Right lobe of liver (tissue), 6 donors: ENCODE measurements around the gene FAM135A. TPM values are rescaled to one million over a fixed set of nuclear protein-coding genes. Genes with fewer than 3 reads are reported as not detected.
"Not testable (repeated sequence)": the region's sequence is repeated elsewhere in the genome, so short reads cannot be mapped to it uniquely, and the experiment has no call there.

ENCODE experiments used
- ATAC-seq, 4 donors: fragments of 200-7000 bp; cut with Tn5 transposase; one replicate each; pipeline ENCODE4 v1.9.1; 2020; ENCODE audit warnings: mild to moderate bottlenecking in 4 of 4, moderate library complexity in 4 of 4
- DNase-seq, 3 donors: peaks; one replicate each; pipeline ENCODE4 v3.0.0-alpha.2; 2020
- H3K27ac ChIP-seq, 3 donors: fragments of 200-600 bp; one replicate each; pipeline ENCODE4 v1.8.0; 2022
- H3K27me3 ChIP-seq, 2 donors: fragments of 200-600 bp; one replicate each; pipeline ENCODE4 v1.8.0; 2022
- H3K36me3 ChIP-seq, 4 donors: fragments of 200-600 bp; sonication (generic) in 1 of 4; one replicate each; pipeline versions ENCODE4 v1.5.1 to v1.8.0; 2017 to 2022; ENCODE audit warnings: control low read depth in 1 of 4
- H3K4me1 ChIP-seq, 4 donors: fragments of 200-600 bp; sonication (generic) in 1 of 4; one replicate each; pipeline versions ENCODE4 v1.5.1 to v1.8.0; 2017 to 2022; ENCODE audit warnings: control low read depth in 1 of 4
- H3K4me3 ChIP-seq, 3 donors: fragments of 200-600 bp; one replicate each; pipeline ENCODE4 v1.8.0; 2022
- H3K9me3 ChIP-seq, 4 donors: fragments of 200-600 bp; sonication (generic) in 1 of 4; one replicate each; pipeline versions ENCODE4 v1.5.1 to v1.8.0; 2017 to 2022; ENCODE audit warnings: control low read depth in 1 of 4
- CTCF ChIP-seq, 4 donors: fragments of 200-600 bp in 3 of 4; fragments of 450-650 bp in 1 of 4; IDR thresholded peaks; one replicate each; pipeline versions ENCODE4 v1.5.1 to v1.8.0; 2016 to 2022; ENCODE audit warnings: antibody characterized with exemption in 4 of 4, mild to moderate bottlenecking in 2 of 4
- POLR2A ChIP-seq: fragments of 450-650 bp; IDR thresholded peaks from one replicate; pipeline ENCODE4 v1.6.1; 2017; ENCODE audit warnings: antibody characterized with exemption, mild to moderate bottlenecking
- WGBS: methylation state at CpG from one replicate; pipeline ENCODE4 v1.1.6; 2018; ENCODE audit warnings: low coverage, low lambda C conversion rate; ENCODE audit not compliant: insufficient coverage; ENCODE audit errors: missing lambda C conversion rate; 5-methylcytosine and 5-hydroxymethylcytosine counted together
- intact Hi-C, 2 donors: fragments of 100-400 bp; cut with DNase I; formaldehyde crosslinking; loops; one replicate each; pipeline versions ENCODE4 v1.11.2 to v1.14.1; 2022
- total RNA-seq, 6 experiments: library from RNA; depleted of rRNA in 2 of 6; stranded (reverse); fragments of >200 nt in 2 of 6; fragmentation: NEBNext Ultra II Directional in 3 of 6; extraction: Animal tissue kit (Norgen Biotek cat#: 25700) in 3 of 6; gene quantifications; one replicate each; pipeline versions ENCODE4 v1.1.0 to v1.2.4, GENCODE V29; 2016 to 2023
- donor health status: DM: no; HTN: yes; CAD: no.
- donor health status: DM: no; HTN: no; CAD: no.
- donor health status: DM: no; HTN: no; CAD: no.
- donor health status: DM: no; HTN: yes; CAD: no.
- donor health status: DM: no; HTN: yes; CAD: no.

Gene FAM135A
- total RNA-seq, 6 experiments from 2014 or later = 3.9 to 17.0 (median 8.0) TPM

- DNase-seq (no peak), ATAC-seq (no peak)
- intact Hi-C loops = no loop called here
- H3K9me3 ChIP-seq = no peaks in the 10 kb centered on the region
- no peak overlapping the region for H3K27ac ChIP-seq
- peaks cover 0 to 4% (median 0%) of the 10 kb centered on the region in 4 donors for H3K36me3 ChIP-seq
- no peak overlapping the region for H3K4me3 ChIP-seq
- TF ChIP-seq POLR2A (no peak), CTCF (IDR thresholded peaks at IDR 0.05) (no peak)
- WGBS = 62% methylated on average over 4 of the region's 4 CpGs
- no peaks in the 10 kb centered on the region for H3K4me1 ChIP-seq
- no peaks in the 10 kb centered on the region for H3K27me3 ChIP-seq
These were observed 65.9 kb downstream of the FAM135A start for GRCh38 chr6:70479236-70479635.

- H3K4me1 ChIP-seq, H3K4me3 ChIP-seq, H3K9me3 ChIP-seq, H3K27me3 ChIP-seq, H3K27ac ChIP-seq, ATAC-seq, intact Hi-C loops, H3K36me3 ChIP-seq, DNase-seq: not testable (repeated sequence)
- 97% methylated on average over 7 of the region's 9 CpGs for WGBS
These were observed 73.3 kb downstream of the FAM135A start for GRCh38 chr6:70486638-70487037.

GRCh38 chr6:70489364-70489763 is 76.1 kb downstream of the FAM135A start:
- H3K4me1 ChIP-seq = no peaks in the 10 kb centered on the region
- ATAC-seq = no peak
- no peak overlapping the region for H3K27ac ChIP-seq
- no peak for TF ChIP-seq POLR2A
- TF ChIP-seq CTCF (IDR thresholded peaks at IDR 0.05) = no peak
- WGBS = 76% methylated on average over 3 of the region's 3 CpGs
- intact Hi-C loops = no loop called here
- H3K36me3 ChIP-seq = no peaks in the 10 kb centered on the region
- no peak overlapping the region for H3K4me3 ChIP-seq
- H3K27me3 ChIP-seq = no peaks in the 10 kb centered on the region
- DNase-seq = no peak
- no peaks in the 10 kb centered on the region for H3K9me3 ChIP-seq

- TF ChIP-seq CTCF (IDR thresholded peaks at IDR 0.05) = no peak
- TF ChIP-seq POLR2A = no peak
- WGBS = 100% methylated on average over 1 of the region's 1 CpG
- intact Hi-C loops = no loop called here
- Histone ChIP-seq H3K27ac (no peak overlapping the region), H3K4me3 (no peak overlapping the region), H3K9me3 (no peaks in the 10 kb centered on the region), H3K36me3 (no peaks in the 10 kb centered on the region), H3K27me3 (no peaks in the 10 kb centered on the region), H3K4me1 (no peaks in the 10 kb centered on the region)
- ATAC-seq = no peak
- no peak for DNase-seq
These were observed 81.5 kb downstream of the FAM135A start for GRCh38 chr6:70494833-70495232.

- H3K27ac ChIP-seq, H3K4me1 ChIP-seq, H3K36me3 ChIP-seq, DNase-seq, intact Hi-C loops, H3K4me3 ChIP-seq, H3K9me3 ChIP-seq, ATAC-seq, H3K27me3 ChIP-seq: not testable (repeated sequence)
- WGBS = 92% methylated on average over 3 of the region's 3 CpGs
These were observed 82.5 kb downstream of the FAM135A start for GRCh38 chr6:70495790-70496189.

GRCh38 chr6:70502484-70502883 is 89.2 kb downstream of the FAM135A start:
- DNase-seq (no peak), ATAC-seq (no peak)
- Histone ChIP-seq H3K27me3 (no peaks in the 10 kb centered on the region), H3K4me3 (no peak overlapping the region), H3K27ac (no peak overlapping the region), H3K9me3 (peaks cover 0 to 6% (median 2%) of the 10 kb centered on the region in 4 donors), H3K36me3 (peaks cover 0 to 7% (median 0%) of the 10 kb centered on the region in 4 donors), H3K4me1 (no peaks in the 10 kb centered on the region)
- TF ChIP-seq CTCF (IDR thresholded peaks at IDR 0.05) (no peak), POLR2A (no peak)
- intact Hi-C loops = no loop called here
- 93% methylated on average over 3 of the region's 3 CpGs for WGBS
